Endothelial cell of umbilical vein (primary cell): ENCODE results near the gene CDIP1. TPM values are rescaled to one million over a fixed set of nuclear protein-coding genes. Genes with fewer than 3 reads are reported as not detected.

Source experiments
- BruUV-seq: library from RNA; stranded (reverse); fragments of 400-500 nt; replicated peaks from 2 replicates; lab custom pipeline; 2021; lab: Mats Ljungman, UMichigan
- CTCF ChIA-PET: fragments of 300-600, 350-600 bp; sonication (Branson Sonifier 250); formaldehyde crosslinking; loops from one replicate; lab custom pipeline; 2021; ENCODE audit warnings: antibody characterized with exemption, inconsistent platforms; lab: Charles Lee
- POLR2A ChIA-PET: fragments of 300-600, 350-600 bp; sonication (Branson Sonifier 250); formaldehyde crosslinking; loops from one replicate; lab custom pipeline; 2021; ENCODE audit warnings: antibody characterized with exemption, inconsistent platforms; lab: Charles Lee
- DNase-seq: peaks from one replicate; pipeline ENCODE4 v3.0.0-alpha.2; 2011; ENCODE audit warnings: low read depth, low spot score
- FAIRE-seq: peaks from 2 replicates; lab custom pipeline; 2011; peaks lifted over from hg19 to GRCh38; lab: Jason Lieb, UNC
- H2AFZ ChIP-seq: 2 replicates; pipeline ENCODE4 v1.6.0; 2012; ENCODE audit warnings: low read depth, low read length, control low read depth, inconsistent platforms
- H3K27ac ChIP-seq: 2 replicates; pipeline ENCODE4 v1.5.1; 2011; ENCODE audit warnings: low read depth, mild to moderate bottlenecking, control low read depth, low read length, moderate library complexity; ENCODE audit not compliant: insufficient read depth
- H3K27me3 ChIP-seq, 2 experiments: 2 replicates each; pipeline versions ENCODE4 v1.6.0 to v1.6.1; 2011; ENCODE audit warnings: low read length in 2 of 2, mixed read lengths in 1 of 2; ENCODE audit not compliant: control insufficient read depth in 2 of 2, insufficient read depth in 2 of 2
- H3K36me3 ChIP-seq, 2 experiments: 2 replicates in 1 of 2; 3 replicates in 1 of 2; pipeline ENCODE4 v1.5.1; 2011; ENCODE audit warnings: low read length in 2 of 2, mild to moderate bottlenecking in 1 of 2, moderate library complexity in 1 of 2; ENCODE audit not compliant: control insufficient read depth in 2 of 2, insufficient read depth in 2 of 2; ENCODE audit errors: extremely low read depth in 1 of 2
- H3K4me1 ChIP-seq: 3 replicates; pipeline ENCODE4 v1.5.1; 2011; ENCODE audit warnings: mild to moderate bottlenecking, low read length; ENCODE audit not compliant: control insufficient read depth, insufficient read depth; ENCODE audit errors: extremely low read depth
- H3K4me2 ChIP-seq: 2 replicates; pipeline ENCODE4 v1.6.1; 2011; ENCODE audit warnings: low read length, control low read depth, mixed read lengths; ENCODE audit not compliant: insufficient read depth
- H3K4me3 ChIP-seq, 3 experiments: fragments of 200-600 bp in 1 of 3; sonication (generic), shearing (Covaris generic) in 1 of 3; replicated peaks in 1 of 3; 2 replicates each; pipeline ENCODE4 v1.5.1; 2011 to 2016; ENCODE audit warnings: control low read depth in 3 of 3, low read length in 3 of 3, mild to moderate bottlenecking in 2 of 3, inconsistent platforms in 1 of 3, low read depth in 1 of 3, moderate library complexity in 1 of 3; ENCODE audit not compliant: insufficient read depth in 1 of 3
- H3K79me2 ChIP-seq: 2 replicates; pipeline ENCODE4 v1.6.0; 2012; ENCODE audit warnings: low read length, inconsistent platforms; ENCODE audit not compliant: control insufficient read depth, insufficient read depth
- H3K9ac ChIP-seq: replicated peaks from 2 replicates; pipeline ENCODE3; 2011; ENCODE audit warnings: low read length, control low read depth; ENCODE audit not compliant: insufficient read depth; ENCODE audit errors: extremely low read depth
- H3K9me1 ChIP-seq: replicated peaks from 3 replicates; pipeline ENCODE4 v1.6.0; 2011; ENCODE audit warnings: mild to moderate bottlenecking, low read length; ENCODE audit not compliant: control insufficient read depth, insufficient read depth; ENCODE audit errors: extremely low read depth
- H3K9me3 ChIP-seq: replicated peaks from 2 replicates; pipeline ENCODE4 v1.5.1; 2012; ENCODE audit warnings: low read length, inconsistent platforms; ENCODE audit not compliant: control insufficient read depth, insufficient read depth
- H4K20me1 ChIP-seq: replicated peaks from 2 replicates; pipeline ENCODE3; 2011; ENCODE audit warnings: mild to moderate bottlenecking, low read length; ENCODE audit not compliant: control insufficient read depth, insufficient read depth; ENCODE audit errors: extremely low read depth
- EZH2 ChIP-seq: IDR thresholded peaks from 2 replicates; pipeline ENCODE4 v1.6.1; 2012; ENCODE audit warnings: borderline replicate concordance, low read depth, mild to moderate bottlenecking, moderate library complexity, low read length, inconsistent platforms; ENCODE audit not compliant: severe bottlenecking
- FOS ChIP-seq: IDR thresholded peaks from 2 replicates; pipeline ENCODE4 v1.6.1; 2011; ENCODE audit warnings: mild to moderate bottlenecking, low read length, moderate library complexity, borderline replicate concordance; ENCODE audit not compliant: insufficient read depth
- GATA2 ChIP-seq: IDR thresholded peaks from 2 replicates; pipeline ENCODE4 v1.7.0; 2011; ENCODE audit warnings: low read depth, mild to moderate bottlenecking, moderate library complexity, mixed read lengths, low read length; ENCODE audit not compliant: insufficient read length, insufficient read depth
- JUN ChIP-seq: IDR thresholded peaks from 2 replicates; pipeline ENCODE4 v1.6.1; 2011; ENCODE audit warnings: borderline replicate concordance, low read depth; ENCODE audit not compliant: insufficient read length, insufficient read depth
- MAX ChIP-seq: IDR thresholded peaks from 2 replicates; pipeline ENCODE4 v1.6.1; 2011; ENCODE audit not compliant: insufficient read depth, insufficient read length
- MYC ChIP-seq: IDR thresholded peaks from one replicate; pipeline ENCODE4 v1.6.1; 2011; ENCODE audit warnings: mild to moderate bottlenecking, low read depth, low read length
- POLR2A ChIP-seq: IDR thresholded peaks from 2 replicates; pipeline ENCODE4 v1.6.1; 2012; ENCODE audit warnings: low read depth, mild to moderate bottlenecking, control low read depth, low read length
- POLR2AphosphoS5 ChIP-seq: IDR thresholded peaks from 2 replicates; pipeline ENCODE4 v1.6.1; 2012; ENCODE audit warnings: low read depth, mild to moderate bottlenecking, control low read depth, low read length, moderate library complexity; ENCODE audit not compliant: insufficient read depth
- dilution Hi-C: fragments of 300-500 bp; cut with MboI; formaldehyde crosslinking; loops from one replicate; pipeline ENCODE4 v1.15.0; 2019; ENCODE audit warnings: low sequenced_read_pairs; ENCODE audit not compliant: extremely low pct_ligation_motif_present
- intact Hi-C: fragments of 100-400 bp; cut with micrococcal nuclease; formaldehyde crosslinking; loops from one replicate; pipeline ENCODE4 v1.10.0; 2022
- polyA plus RNA-seq, 4 experiments: library from polyadenylated mRNA; depleted of rRNA in 3 of 4; stranded (reverse) in 3 of 4; unstranded in 1 of 4; fragments of >200 nt; gene quantifications; 2 replicates each; pipeline versions ENCODE4 v1.2.1 to v1.2.3, GENCODE V29; 2011 to 2012; ENCODE audit warnings: missing spikeins in 1 of 4
- total RNA-seq: library from RNA; stranded (reverse); gene quantifications from 2 replicates; pipeline ENCODE4 v1.2.3, GENCODE V29; 2021
- TF ChIP-seq, protein P1 (sequence below), 2 donors: IDR thresholded peaks; 1 replicate in 1 of 2; 2 replicates in 1 of 2; pipeline ENCODE4 v1.5.1; 2011; ENCODE audit warnings: low read length in 2 of 2, mild to moderate bottlenecking in 2 of 2, moderate library complexity in 2 of 2, control low read depth in 1 of 2, inconsistent platforms in 1 of 2, low read depth in 1 of 2; ENCODE audit not compliant: insufficient read depth in 1 of 2; ENCODE audit errors: extremely low read depth in 1 of 2

CDIP1 gene
- total and polyA plus RNA-seq, 2 donors (not counting 3 experiments of a cell fraction or from before 2014, with no cell fraction given): 33.9 to 37.4 TPM

GRCh38 chr16:4583906-4584305 lies 45.3 kb upstream of the CDIP1 start:
- ChIA-PET POLR2A (no interaction called here), CTCF (interaction anchor here (1.0 to 2.1 kb wide), 2 partner anchors 16 to 34 kb away, joined by 3 to 10 read pairs; no protein-coding TSS in a partner anchor)
- Histone ChIP-seq H3K27me3 (peaks cover 0 to 9% of the 10 kb centered on the region in 2 experiments), H3K4me3 (no peak overlapping the region), H3K4me1 (no peaks in the 10 kb centered on the region), H2AFZ (no peak overlapping the region), H3K9ac (no peak overlapping the region), H4K20me1 (no peaks in the 10 kb centered on the region), H3K9me1 (no peaks in the 10 kb centered on the region), H3K27ac (no peak overlapping the region), H3K9me3 (no peaks in the 10 kb centered on the region), H3K4me2 (no peak overlapping the region), H3K36me3 (no peaks in the 10 kb centered on the region), H3K79me2 (no peaks in the 10 kb centered on the region)
- DNase-seq: no peak
- dilution Hi-C loops: no loop called here
- BruUV-seq: no TSS peak
- no peak for TF ChIP-seq FOS
- no peak for TF ChIP-seq POLR2AphosphoS5
- no peak for TF ChIP-seq EZH2
- TF ChIP-seq GATA2: no peak
- TF ChIP-seq MYC: no peak
- no peak for TF ChIP-seq MAX
- no peak for TF ChIP-seq JUN
- TF ChIP-seq POLR2A: no peak
- TF ChIP-seq, protein P1, sequence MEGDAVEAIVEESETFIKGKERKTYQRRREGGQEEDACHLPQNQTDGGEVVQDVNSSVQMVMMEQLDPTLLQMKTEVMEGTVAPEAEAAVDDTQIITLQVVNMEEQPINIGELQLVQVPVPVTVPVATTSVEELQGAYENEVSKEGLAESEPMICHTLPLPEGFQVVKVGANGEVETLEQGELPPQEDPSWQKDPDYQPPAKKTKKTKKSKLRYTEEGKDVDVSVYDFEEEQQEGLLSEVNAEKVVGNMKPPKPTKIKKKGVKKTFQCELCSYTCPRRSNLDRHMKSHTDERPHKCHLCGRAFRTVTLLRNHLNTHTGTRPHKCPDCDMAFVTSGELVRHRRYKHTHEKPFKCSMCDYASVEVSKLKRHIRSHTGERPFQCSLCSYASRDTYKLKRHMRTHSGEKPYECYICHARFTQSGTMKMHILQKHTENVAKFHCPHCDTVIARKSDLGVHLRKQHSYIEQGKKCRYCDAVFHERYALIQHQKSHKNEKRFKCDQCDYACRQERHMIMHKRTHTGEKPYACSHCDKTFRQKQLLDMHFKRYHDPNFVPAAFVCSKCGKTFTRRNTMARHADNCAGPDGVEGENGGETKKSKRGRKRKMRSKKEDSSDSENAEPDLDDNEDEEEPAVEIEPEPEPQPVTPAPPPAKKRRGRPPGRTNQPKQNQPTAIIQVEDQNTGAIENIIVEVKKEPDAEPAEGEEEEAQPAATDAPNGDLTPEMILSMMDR (IDR thresholded peaks at IDR 0.05; ENCODE audit: extremely low read depth in 1 of 2, insufficient read depth in 1 of 2, low read depth in 1 of 2, low read length in 2 of 2): no peak
- FAIRE-seq: no peak
- intact Hi-C loops: no loop called here
